Activated CD8-positive, alpha-beta memory T cell treated with anti-CD3 and anti-CD28 coated beads, Interleukin-2, amount 10 ng/mL, durations not matched to agents 7 days and 5 days (primary cell): Measurements from ENCODE around the gene CLPSL2. TPM values are rescaled to one million over a fixed set of nuclear protein-coding genes. Genes with fewer than 3 reads are reported as not detected.
"Not testable (repeated sequence)": the region's sequence is repeated elsewhere in the genome, so short reads cannot be mapped to it uniquely, and the experiment has no call there.

ENCODE experiments used
- ATAC-seq: fragments of 150-1000 bp; cut with Tn5 transposase; one replicate; pipeline ENCODE4 v1.10.0; 2021; ENCODE audit warnings: moderate library complexity
- CTCF ChIA-PET: fragments of 350-600 bp; sonication (Branson Sonifier 250); formaldehyde crosslinking; loops from one replicate; lab custom pipeline; 2021; ENCODE audit warnings: antibody characterized with exemption; lab: Charles Lee
- DNase-seq: peaks from one replicate; pipeline ENCODE4 v3.0.0-alpha.2; 2020
- H3K27ac Mint-ChIP-seq: one replicate; pipeline ENCODE4 v1.8.0; 2021; ENCODE audit warnings: mild to moderate bottlenecking, mixed read lengths
- H3K27me3 Mint-ChIP-seq: one replicate; pipeline ENCODE4 v1.8.0; 2021; ENCODE audit warnings: mixed read lengths
- H3K36me3 Mint-ChIP-seq: one replicate; pipeline ENCODE4 v1.8.0; 2021; ENCODE audit warnings: mild to moderate bottlenecking, mixed read lengths
- H3K4me1 Mint-ChIP-seq: one replicate; pipeline ENCODE4 v1.8.0; 2021; ENCODE audit warnings: mixed read lengths
- H3K4me3 Mint-ChIP-seq: one replicate; pipeline ENCODE4 v1.8.0; 2021; ENCODE audit warnings: mild to moderate bottlenecking, moderate library complexity, mixed read lengths
- H3K9me3 Mint-ChIP-seq: one replicate; pipeline ENCODE4 v1.8.0; 2022; ENCODE audit warnings: low read depth, mixed read lengths
- total RNA-seq, 2 experiments: library from RNA; stranded (reverse); gene quantifications; one replicate each; pipeline ENCODE4 v1.2.3, GENCODE V29; 2021

Gene CLPSL2
- total RNA-seq: not detected

GRCh38 chr6:35776364-35777215 lies at the start of gene CLPSL2:
Gene CLPSL2, plus strand, starts transcription at chr6:35776598. Its CDS starts 21 bp downstream, at chr6:35776619.
- CTCF ChIA-PET: no interaction called here
- peaks cover 5% of the 10 kb centered on the region for H3K4me1 Mint-ChIP-seq
- peak within 1 kb of the TSS; percentile 16 for H3K4me3 Mint-ChIP-seq
- H3K9me3 Mint-ChIP-seq: no peaks in the 10 kb centered on the region
- no peak within 1 kb of the TSS for H3K27ac Mint-ChIP-seq
- H3K36me3 Mint-ChIP-seq: no peaks in the 10 kb centered on the region
- ATAC-seq (peak; percentile 45), DNase-seq (no peak)
- H3K27me3 Mint-ChIP-seq: peaks cover 31% of the 10 kb centered on the region

- Mint-ChIP-seq H3K9me3 (no peaks in the 10 kb centered on the region), H3K4me3 (peak overlapping the region; percentile 64), H3K27ac (peak overlapping the region; percentile 85), H3K4me1 (peaks cover 59% of the 10 kb centered on the region), H3K27me3 (no peaks in the 10 kb centered on the region), H3K36me3 (no peaks in the 10 kb centered on the region)
- CTCF ChIA-PET: interaction anchor here (0.7 to 15.3 kb wide), 11 partner anchors 8 to 260 kb away, joined by 3 to 195 read pairs (median 4); partner anchors contain the start of genes ARMC12, FKBP5 and RPL10A
- ATAC-seq (peak; percentile 14), DNase-seq (peak; percentile 70)
Observed at GRCh38 chr6:35727231-35727934, 49.0 kb upstream of the CLPSL2 start.

- Mint-ChIP-seq H3K4me1 (peaks cover 67% of the 10 kb centered on the region), H3K36me3 (no peaks in the 10 kb centered on the region), H3K9me3 (no peaks in the 10 kb centered on the region), H3K4me3 (peak overlapping the region; percentile 64), H3K27ac (peak overlapping the region; percentile 96), H3K27me3 (no peaks in the 10 kb centered on the region)
- ATAC-seq: peak; percentile 58
- CTCF ChIA-PET: interaction anchor here (0.7 to 15.3 kb wide), 12 partner anchors 8 to 260 kb away, joined by 3 to 195 read pairs (median 4); partner anchors contain the start of genes ARMC12, FKBP5 and RPL10A
- DNase-seq: peak; percentile 94
Observed at GRCh38 chr6:35727935-35728682, 48.3 kb upstream of the CLPSL2 start.

GRCh38 chr6:35728683-35729678 lies 47.4 kb upstream of the CLPSL2 start:
- peaks cover 72% of the 10 kb centered on the region for H3K4me1 Mint-ChIP-seq
- DNase-seq (peak; percentile 64), ATAC-seq (no peak)
- no peaks in the 10 kb centered on the region for H3K27me3 Mint-ChIP-seq
- H3K27ac Mint-ChIP-seq: peak overlapping the region; percentile 96
- peak overlapping the region; percentile 64 for H3K4me3 Mint-ChIP-seq
- no peaks in the 10 kb centered on the region for H3K9me3 Mint-ChIP-seq
- CTCF ChIA-PET: interaction anchor here (1.0 to 15.3 kb wide), 8 partner anchors 7 to 206 kb away, joined by 3 to 195 read pairs (median 5); partner anchors contain the start of genes ARMC12 and FKBP5
- H3K36me3 Mint-ChIP-seq: no peaks in the 10 kb centered on the region

GRCh38 chr6:35729722-35730121 lies 46.7 kb upstream of the CLPSL2 start:
- no peaks in the 10 kb centered on the region for H3K36me3 Mint-ChIP-seq
- peaks cover 72% of the 10 kb centered on the region for H3K4me1 Mint-ChIP-seq
- H3K27ac Mint-ChIP-seq: peak overlapping the region; percentile 96
- CTCF ChIA-PET: interaction anchor here (15.3 kb wide), 1 partner anchor 44 kb away, joined by 195 read pairs; the partner anchor contains the start of gene FKBP5
- DNase-seq (no peak), ATAC-seq (no peak)
- H3K9me3 Mint-ChIP-seq: no peaks in the 10 kb centered on the region
- no peaks in the 10 kb centered on the region for H3K27me3 Mint-ChIP-seq
- peak overlapping the region; percentile 0 for H3K4me3 Mint-ChIP-seq

- H3K36me3 Mint-ChIP-seq: no peaks in the 10 kb centered on the region
- no peaks in the 10 kb centered on the region for H3K27me3 Mint-ChIP-seq
- CTCF ChIA-PET: interaction anchor here (0.6 to 15.3 kb wide), 4 partner anchors 9 to 366 kb away, joined by 3 to 195 read pairs (median 4); partner anchors contain the start of gene FKBP5
- no peaks in the 10 kb centered on the region for H3K9me3 Mint-ChIP-seq
- DNase-seq (no peak), ATAC-seq (peak; percentile 2)
- H3K27ac Mint-ChIP-seq: peak overlapping the region; percentile 96
- H3K4me1 Mint-ChIP-seq: peaks cover 71% of the 10 kb centered on the region
- H3K4me3 Mint-ChIP-seq: peak overlapping the region; percentile 84
Observed at GRCh38 chr6:35730745-35731413, 45.5 kb upstream of the CLPSL2 start.

- Mint-ChIP-seq H3K9me3 (no peaks in the 10 kb centered on the region), H3K27me3 (no peaks in the 10 kb centered on the region), H3K4me3 (peak overlapping the region; percentile 84), H3K4me1 (peaks cover 71% of the 10 kb centered on the region), H3K27ac (peak overlapping the region; percentile 96), H3K36me3 (no peaks in the 10 kb centered on the region)
- DNase-seq (peak; percentile 98), ATAC-seq (peak; percentile 62)
- CTCF ChIA-PET: interaction anchor here (1.1 to 15.3 kb wide), 3 partner anchors 9 to 129 kb away, joined by 3 to 195 read pairs (median 5); partner anchors contain the start of gene FKBP5
Observed at GRCh38 chr6:35731414-35731735, 45.0 kb upstream of the CLPSL2 start.

- Mint-ChIP-seq H3K4me1 (peaks cover 66% of the 10 kb centered on the region), H3K27ac (peak overlapping the region; percentile 96), H3K9me3 (no peaks in the 10 kb centered on the region), H3K4me3 (peak overlapping the region; percentile 84), H3K36me3 (no peaks in the 10 kb centered on the region), H3K27me3 (no peaks in the 10 kb centered on the region)
- CTCF ChIA-PET: interaction anchor here (1.1 to 15.3 kb wide), 7 partner anchors 8 to 209 kb away, joined by 3 to 195 read pairs (median 6); partner anchors contain the start of gene FKBP5
- ATAC-seq (peak; percentile 67), DNase-seq (peak; percentile 97)
Observed at GRCh38 chr6:35731736-35732532, 44.5 kb upstream of the CLPSL2 start.

GRCh38 chr6:35733633-35734032 lies 42.8 kb upstream of the CLPSL2 start:
- no peaks in the 10 kb centered on the region for H3K9me3 Mint-ChIP-seq
- H3K36me3 Mint-ChIP-seq: no peaks in the 10 kb centered on the region
- H3K4me3 Mint-ChIP-seq: no peak overlapping the region
- H3K4me1 Mint-ChIP-seq: peaks cover 59% of the 10 kb centered on the region
- H3K27ac Mint-ChIP-seq: no peak overlapping the region
- DNase-seq (no peak), ATAC-seq (no peak)
- H3K27me3 Mint-ChIP-seq: no peaks in the 10 kb centered on the region
- CTCF ChIA-PET: interaction anchor here (0.8 to 15.3 kb wide), 10 partner anchors 8 to 284 kb away, joined by 3 to 195 read pairs (median 7); partner anchors contain the start of gene FKBP5

- not testable (repeated sequence) for H3K9me3 Mint-ChIP-seq, DNase-seq, H3K36me3 Mint-ChIP-seq, H3K27me3 Mint-ChIP-seq, H3K4me3 Mint-ChIP-seq, H3K27ac Mint-ChIP-seq, ATAC-seq
- CTCF ChIA-PET: interaction anchor here (0.8 to 15.3 kb wide), 10 partner anchors 8 to 285 kb away, joined by 3 to 195 read pairs (median 30); partner anchors contain the start of gene FKBP5
- H3K4me1 Mint-ChIP-seq: peaks cover 52% of the 10 kb centered on the region
Observed at GRCh38 chr6:35734319-35734718, 42.1 kb upstream of the CLPSL2 start.
